HT-29 (cell line): ENCODE results near the gene CRYGN. TPM values are rescaled to one million over a fixed set of nuclear protein-coding genes. Genes with fewer than 3 reads are reported as not detected.

Experiments used
- DNase-seq: peaks from one replicate; pipeline ENCODE4 v3.0.0-alpha.2; 2015; ENCODE audit warnings: low spot score
- total RNA-seq: library from RNA; depleted of rRNA; stranded (reverse); fragments of >200 nt; shearing (Covaris generic); gene quantifications from 2 replicates; pipeline ENCODE4 v1.2.3, GENCODE V29; 2014

CRYGN gene
- total RNA-seq, 1 experiment from 2014 or later = 1.4 TPM

- no peak for DNase-seq
These were observed 981 bp upstream of the CRYGN start for GRCh38 chr7:151440799-151441445.

GRCh38 chr7:151438864-151439601 lies 908 bp downstream of the CRYGN start:
- DNase-seq = no peak

- no peak for DNase-seq
These were observed 1.9 kb downstream of the CRYGN start for GRCh38 chr7:151437866-151438516.

GRCh38 chr7:151437159-151437553 lies 2.8 kb downstream of the CRYGN start:
- no peak for DNase-seq

- DNase-seq = no peak
These were observed 3.3 kb downstream of the CRYGN start for GRCh38 chr7:151436446-151437158.

- no peak for DNase-seq
These were observed 4.0 kb downstream of the CRYGN start for GRCh38 chr7:151435971-151436370.

GRCh38 chr7:151435103-151435916 lies 4.6 kb downstream of the CRYGN start:
- no peak for DNase-seq

GRCh38 chr7:151434549-151434948 lies 5.4 kb downstream of the CRYGN start:
- no peak for DNase-seq

- DNase-seq = no peak
These were observed 6.1 kb downstream of the CRYGN start for GRCh38 chr7:151433721-151434400.

GRCh38 chr7:151432658-151433521 lies 7.1 kb downstream of the CRYGN start:
- no peak for DNase-seq

GRCh38 chr7:151431768-151432311 lies 8.1 kb downstream of the CRYGN start:
- no peak for DNase-seq

GRCh38 chr7:151431281-151431767 lies 8.6 kb downstream of the CRYGN start:
- DNase-seq = no peak

- DNase-seq = no peak
These were observed 9.3 kb downstream of the CRYGN start for GRCh38 chr7:151430391-151431205.

GRCh38 chr7:151429560-151430331 lies 10.2 kb downstream of the CRYGN start:
- peak; percentile 65 for DNase-seq

GRCh38 chr7:151429237-151429559 lies 10.7 kb downstream of the CRYGN start:
- no peak for DNase-seq

GRCh38 chr7:151428378-151429236 lies 11.3 kb downstream of the CRYGN start:
- no peak for DNase-seq
